HepG2 (cell line): ENCODE measurements around the gene DYNC2I2. TPM values are rescaled to one million over a fixed set of nuclear protein-coding genes. Genes with fewer than 3 reads are reported as not detected.

Experiments used
- ATF7-NPFF ChIP-seq: sonication (generic); formaldehyde crosslinking; IDR thresholded peaks from 2 replicates; pipeline ENCODE4 v1.8.1; 2023; ENCODE audit warnings: mild to moderate bottlenecking, low read depth, missing genetic modification reagents, moderate library complexity
- CC2D1A ChIP-seq: sonication (generic); formaldehyde crosslinking; IDR thresholded peaks from 2 replicates; pipeline ENCODE4 v1.8.1; 2023; ENCODE audit warnings: mild to moderate bottlenecking, missing genetic modification reagents
- GPN1 ChIP-seq: sonication (generic); formaldehyde crosslinking; IDR thresholded peaks from 2 replicates; pipeline ENCODE4 v1.5.1; 2020; ENCODE audit warnings: missing genetic modification reagents, borderline replicate concordance
- IRX3 ChIP-seq: sonication (generic); formaldehyde crosslinking; IDR thresholded peaks from 2 replicates; pipeline ENCODE4 v1.8.1; 2023; ENCODE audit warnings: mild to moderate bottlenecking, low read depth, missing genetic modification reagents, borderline replicate concordance
- NCOA1 ChIP-seq: sonication (generic); formaldehyde crosslinking; IDR thresholded peaks from 2 replicates; pipeline ENCODE4 v1.9.0; 2021; ENCODE audit warnings: missing genetic modification reagents
- NR0B2 ChIP-seq: sonication (generic); formaldehyde crosslinking; IDR thresholded peaks from 2 replicates; pipeline ENCODE4 v1.4.0; 2020; ENCODE audit warnings: mild to moderate bottlenecking, missing genetic modification reagents
- ONECUT2 ChIP-seq: sonication (generic); formaldehyde crosslinking; IDR thresholded peaks from 2 replicates; pipeline ENCODE4 v1.4.0; 2020; ENCODE audit warnings: missing genetic modification reagents
- PTBP1 ChIP-seq: fragments of 200-400 bp; formaldehyde crosslinking; IDR thresholded peaks from 2 replicates; pipeline ENCODE4 v1.6.1; 2018; ENCODE audit warnings: low read length, low read depth; ENCODE audit not compliant: poor library complexity, severe bottlenecking
- RARA ChIP-seq: IDR thresholded peaks from 2 replicates; pipeline ENCODE4 v1.6.1; 2016; ENCODE audit warnings: missing genetic modification reagents, missing compliant biosample characterization
- SIN3B ChIP-seq: fragments of 150-350 bp; IDR thresholded peaks from 2 replicates; pipeline ENCODE4 v1.6.1; 2014; ENCODE audit warnings: low read length
- SMYD3 ChIP-seq: sonication (generic); formaldehyde crosslinking; IDR thresholded peaks from 2 replicates; pipeline ENCODE4 v1.8.1; 2023; ENCODE audit warnings: mild to moderate bottlenecking, missing genetic modification reagents
- TARDBP ChIP-seq: sonication (generic); formaldehyde crosslinking; IDR thresholded peaks from 2 replicates; pipeline ENCODE4 v1.8.0; 2022; ENCODE audit warnings: mild to moderate bottlenecking, missing genetic modification reagents
- YEATS2 ChIP-seq: sonication (generic); formaldehyde crosslinking; IDR thresholded peaks from 2 replicates; pipeline ENCODE4 v1.4.0; 2020; ENCODE audit warnings: missing genetic modification reagents, borderline replicate concordance
- ZC3H13 ChIP-seq: sonication (generic); formaldehyde crosslinking; IDR thresholded peaks from 2 replicates; pipeline ENCODE4 v1.8.1; 2023; ENCODE audit warnings: mild to moderate bottlenecking, missing genetic modification reagents, moderate library complexity
- ZNF543 ChIP-seq: sonication (generic); formaldehyde crosslinking; IDR thresholded peaks from 2 replicates; pipeline ENCODE4 v1.4.0; 2020; ENCODE audit warnings: mild to moderate bottlenecking, missing genetic modification reagents
- ZNF569 ChIP-seq: sonication (generic); formaldehyde crosslinking; IDR thresholded peaks from 2 replicates; pipeline ENCODE4 v1.5.0; 2020; ENCODE audit warnings: mild to moderate bottlenecking, missing genetic modification reagents, moderate library complexity, borderline replicate concordance
- ZNF629 ChIP-seq: sonication (generic); formaldehyde crosslinking; conservative IDR thresholded peaks from 2 replicates; pipeline ENCODE4 v1.5.0; 2020; ENCODE audit warnings: missing genetic modification reagents
- ZNF639 ChIP-seq: conservative IDR thresholded peaks from 2 replicates; pipeline ENCODE4 v1.6.1; 2018; ENCODE audit warnings: missing genetic modification reagents
- ZNF776 ChIP-seq: sonication (generic); formaldehyde crosslinking; IDR thresholded peaks from 2 replicates; pipeline ENCODE4 v1.4.0; 2020; ENCODE audit warnings: mild to moderate bottlenecking, missing genetic modification reagents
- polyA plus RNA-seq, 8 experiments: library from polyadenylated mRNA; depleted of rRNA in 3 of 8; stranded (reverse) in 7 of 8; unstranded in 1 of 8; fragments of >200 nt; fragmentation: Illumina TruSeq in 4 of 8; extraction: Trizol in 4 of 8; gene quantifications; 2 replicates each; pipeline versions ENCODE4 v1.2.1 to v1.2.3, GENCODE V29; 2011 to 2016; ENCODE audit warnings: low read depth in 4 of 8, missing spikeins in 1 of 8, mixed read lengths in 1 of 8; ENCODE audit not compliant: insufficient read depth in 1 of 8
- total RNA-seq, 5 experiments: library from RNA; depleted of rRNA; stranded (reverse); fragments of >200 nt; fragmentation: Illumina TruSeq; extraction: Trizol; gene quantifications; 2 replicates each; pipeline ENCODE4 v1.2.3, GENCODE V29; 2016; ENCODE audit warnings: low read depth in 1 of 5
- TF ChIP-seq, protein P1 (sequence below): sonication (generic); formaldehyde crosslinking; IDR thresholded peaks from 2 replicates; pipeline ENCODE4 v1.8.0; 2022; ENCODE audit warnings: low read depth, missing genetic modification reagents
- TF ChIP-seq, protein P2 (sequence below): sonication (generic); formaldehyde crosslinking; IDR thresholded peaks from 2 replicates; pipeline ENCODE4 v1.9.0; 2022; ENCODE audit warnings: missing genetic modification reagents, mild to moderate bottlenecking, borderline replicate concordance
- TF ChIP-seq, protein P3 (sequence below): sonication (generic); formaldehyde crosslinking; IDR thresholded peaks from 2 replicates; pipeline ENCODE4 v1.4.0; 2020; ENCODE audit warnings: mild to moderate bottlenecking, missing genetic modification reagents

Gene DYNC2I2
- total and polyA plus RNA-seq, 2 of the 13 experiments (the other 11 are each of a cell fraction or from before 2014, with no cell fraction given) = 13.7 to 40.2 TPM

- TF ChIP-seq CC2D1A (CRISPR knock-in tag) (no peak), RARA (CRISPR knock-in tag) (no peak), NCOA1 (CRISPR knock-in tag) (0 out of 2 replicates have a peak, but pooled peaks have one; percentile 50), ZNF569 (CRISPR knock-in tag) (no peak), ZNF776 (CRISPR knock-in tag) (no peak), ATF7-NPFF (CRISPR knock-in tag) (no peak), ZNF639 (CRISPR knock-in tag) (no peak), IRX3 (CRISPR knock-in tag) (no peak), ONECUT2 (CRISPR knock-in tag) (no peak), ZNF543 (CRISPR knock-in tag) (no peak), YEATS2 (CRISPR knock-in tag) (no peak), GPN1 (CRISPR knock-in tag) (no peak), ZNF629 (CRISPR knock-in tag) (no peak), TARDBP (CRISPR knock-in tag) (no peak), SIN3B (no peak), SMYD3 (no peak), ZC3H13 (no peak), NR0B2 (CRISPR knock-in tag) (no peak), PTBP1 (no peak)
- TF ChIP-seq, protein P1, sequence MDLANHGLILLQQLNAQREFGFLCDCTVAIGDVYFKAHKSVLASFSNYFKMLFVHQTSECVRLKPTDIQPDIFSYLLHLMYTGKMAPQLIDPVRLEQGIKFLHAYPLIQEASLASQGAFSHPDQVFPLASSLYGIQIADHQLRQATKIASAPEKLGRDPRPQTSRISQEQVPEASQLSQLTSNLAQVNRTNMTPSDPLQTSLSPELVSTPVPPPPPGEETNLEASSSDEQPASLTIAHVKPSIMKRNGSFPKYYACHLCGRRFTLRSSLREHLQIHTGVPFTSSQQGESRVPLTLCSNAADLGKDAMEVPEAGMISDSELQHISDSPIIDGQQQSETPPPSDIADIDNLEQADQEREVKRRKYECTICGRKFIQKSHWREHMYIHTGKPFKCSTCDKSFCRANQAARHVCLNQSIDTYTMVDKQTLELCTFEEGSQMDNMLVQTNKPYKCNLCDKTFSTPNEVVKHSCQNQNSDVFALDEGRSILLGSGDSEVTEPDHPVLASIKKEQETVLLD = no peak
- TF ChIP-seq, protein P2, sequence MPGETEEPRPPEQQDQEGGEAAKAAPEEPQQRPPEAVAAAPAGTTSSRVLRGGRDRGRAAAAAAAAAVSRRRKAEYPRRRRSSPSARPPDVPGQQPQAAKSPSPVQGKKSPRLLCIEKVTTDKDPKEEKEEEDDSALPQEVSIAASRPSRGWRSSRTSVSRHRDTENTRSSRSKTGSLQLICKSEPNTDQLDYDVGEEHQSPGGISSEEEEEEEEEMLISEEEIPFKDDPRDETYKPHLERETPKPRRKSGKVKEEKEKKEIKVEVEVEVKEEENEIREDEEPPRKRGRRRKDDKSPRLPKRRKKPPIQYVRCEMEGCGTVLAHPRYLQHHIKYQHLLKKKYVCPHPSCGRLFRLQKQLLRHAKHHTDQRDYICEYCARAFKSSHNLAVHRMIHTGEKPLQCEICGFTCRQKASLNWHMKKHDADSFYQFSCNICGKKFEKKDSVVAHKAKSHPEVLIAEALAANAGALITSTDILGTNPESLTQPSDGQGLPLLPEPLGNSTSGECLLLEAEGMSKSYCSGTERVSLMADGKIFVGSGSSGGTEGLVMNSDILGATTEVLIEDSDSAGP = peak; percentile 54; the same call in 1 of the 2 replicates
- TF ChIP-seq, protein P3, sequence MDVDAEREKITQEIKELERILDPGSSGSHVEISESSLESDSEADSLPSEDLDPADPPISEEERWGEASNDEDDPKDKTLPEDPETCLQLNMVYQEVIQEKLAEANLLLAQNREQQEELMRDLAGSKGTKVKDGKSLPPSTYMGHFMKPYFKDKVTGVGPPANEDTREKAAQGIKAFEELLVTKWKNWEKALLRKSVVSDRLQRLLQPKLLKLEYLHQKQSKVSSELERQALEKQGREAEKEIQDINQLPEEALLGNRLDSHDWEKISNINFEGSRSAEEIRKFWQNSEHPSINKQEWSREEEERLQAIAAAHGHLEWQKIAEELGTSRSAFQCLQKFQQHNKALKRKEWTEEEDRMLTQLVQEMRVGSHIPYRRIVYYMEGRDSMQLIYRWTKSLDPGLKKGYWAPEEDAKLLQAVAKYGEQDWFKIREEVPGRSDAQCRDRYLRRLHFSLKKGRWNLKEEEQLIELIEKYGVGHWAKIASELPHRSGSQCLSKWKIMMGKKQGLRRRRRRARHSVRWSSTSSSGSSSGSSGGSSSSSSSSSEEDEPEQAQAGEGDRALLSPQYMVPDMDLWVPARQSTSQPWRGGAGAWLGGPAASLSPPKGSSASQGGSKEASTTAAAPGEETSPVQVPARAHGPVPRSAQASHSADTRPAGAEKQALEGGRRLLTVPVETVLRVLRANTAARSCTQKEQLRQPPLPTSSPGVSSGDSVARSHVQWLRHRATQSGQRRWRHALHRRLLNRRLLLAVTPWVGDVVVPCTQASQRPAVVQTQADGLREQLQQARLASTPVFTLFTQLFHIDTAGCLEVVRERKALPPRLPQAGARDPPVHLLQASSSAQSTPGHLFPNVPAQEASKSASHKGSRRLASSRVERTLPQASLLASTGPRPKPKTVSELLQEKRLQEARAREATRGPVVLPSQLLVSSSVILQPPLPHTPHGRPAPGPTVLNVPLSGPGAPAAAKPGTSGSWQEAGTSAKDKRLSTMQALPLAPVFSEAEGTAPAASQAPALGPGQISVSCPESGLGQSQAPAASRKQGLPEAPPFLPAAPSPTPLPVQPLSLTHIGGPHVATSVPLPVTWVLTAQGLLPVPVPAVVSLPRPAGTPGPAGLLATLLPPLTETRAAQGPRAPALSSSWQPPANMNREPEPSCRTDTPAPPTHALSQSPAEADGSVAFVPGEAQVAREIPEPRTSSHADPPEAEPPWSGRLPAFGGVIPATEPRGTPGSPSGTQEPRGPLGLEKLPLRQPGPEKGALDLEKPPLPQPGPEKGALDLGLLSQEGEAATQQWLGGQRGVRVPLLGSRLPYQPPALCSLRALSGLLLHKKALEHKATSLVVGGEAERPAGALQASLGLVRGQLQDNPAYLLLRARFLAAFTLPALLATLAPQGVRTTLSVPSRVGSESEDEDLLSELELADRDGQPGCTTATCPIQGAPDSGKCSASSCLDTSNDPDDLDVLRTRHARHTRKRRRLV (CRISPR knock-in tag) = no peak
Measured at GRCh38 chr9:128636024-128636390, 20.6 kb downstream of the DYNC2I2 start (continued).
